ENCODE results near the gene SLC31A1. TPM values are rescaled to one million over a fixed set of nuclear protein-coding genes. Genes with fewer than 3 reads are reported as not detected.

Gene SLC31A1
- total and polyA plus RNA-seq, 2 of the 8 experiments (the other 6 are each of a cell fraction or from before 2014, with no cell fraction given) = 23.9 to 40.8 TPM

DNA sequence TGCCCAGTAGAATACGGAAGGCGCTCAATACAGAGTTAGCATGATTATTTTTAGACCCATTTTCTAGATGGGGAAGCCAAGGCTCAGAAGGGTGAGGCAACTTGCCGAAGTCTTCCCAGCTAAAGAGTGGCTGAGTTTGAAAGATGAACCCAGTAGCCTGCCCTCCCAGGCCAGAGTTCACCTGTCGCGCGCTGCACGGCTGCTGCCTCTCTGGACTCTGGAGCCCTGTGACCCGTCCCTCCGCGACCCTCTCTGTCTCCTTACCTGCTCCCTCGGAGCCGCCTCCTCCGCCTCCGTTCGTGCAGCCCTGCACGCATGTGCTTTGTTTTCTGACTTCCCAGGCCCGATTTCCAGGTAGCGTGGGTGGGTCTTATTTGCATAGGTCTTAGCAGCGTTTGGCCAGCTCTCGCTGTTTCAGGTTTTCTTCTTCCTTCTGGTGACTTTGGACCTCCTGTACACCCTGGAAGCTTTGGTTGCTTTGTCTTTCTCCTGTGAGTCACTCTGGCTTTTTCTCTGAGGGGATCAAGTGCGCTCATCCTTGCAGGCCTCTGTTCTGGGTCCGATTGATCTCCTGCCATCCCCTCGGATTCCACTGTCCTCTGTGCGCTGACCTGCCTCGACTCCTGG is 81.6 kb downstream of the SLC31A1 start, which contains the start of gene RNF183:
Gene RNF183 (minus strand): TSS at position 585 of the 627 bp plus-strand sequence. CDS start 5,192 bp downstream, outside the sequence.
- TF ChIP-seq KDM4A (IDR thresholded peaks at IDR 0.05; ENCODE audit: low read depth, low read length, severe bottlenecking) (no peak), KDM1A (IDR thresholded peaks at IDR 0.05; ENCODE audit: borderline replicate concordance, low read length) (peak; percentile 33; the same call in 1 of the 2 replicates)
- H3K56ac ChIP-seq (replicated peaks; ENCODE audit: insufficient read length, low read depth, low read length) = no peak within 1 kb of the TSS
- H3K79me1 ChIP-seq (ENCODE audit: low read depth, low read length) = no peaks in the 10 kb centered on the region
- no peaks in the 10 kb centered on the region for H3K36me3 ChIP-seq (ENCODE audit: control insufficient read depth in 2 of 4, insufficient read depth in 4 of 4, low read length in 3 of 4)
- no peaks in the 10 kb centered on the region for H3K9me3 ChIP-seq (ENCODE audit: insufficient read depth in 2 of 2, low read depth in 1 of 2, low read length in 1 of 2)
- H3K18ac ChIP-seq (ENCODE audit: extremely low read depth, low read length) = no peak within 1 kb of the TSS; the same call in 1 of the 2 replicates
- no peak within 1 kb of the TSS for H3K4me2 ChIP-seq (ENCODE audit: insufficient read depth in 1 of 2, low read depth in 2 of 2, low read length in 2 of 2)
- H2BK15ac ChIP-seq (ENCODE audit: low read length) = no peak within 1 kb of the TSS
- no peak within 1 kb of the TSS for H2BK5ac ChIP-seq (ENCODE audit: low read depth, low read length)
- H4K5ac ChIP-seq (ENCODE audit: insufficient read length, low read depth, low read length) = no peak within 1 kb of the TSS
- no peak within 1 kb of the TSS for H2BK120ac ChIP-seq (replicated peaks; ENCODE audit: low read depth, low read length)
- no peaks in the 10 kb centered on the region for H3K79me2 ChIP-seq (ENCODE audit: control insufficient read depth in 1 of 2, insufficient read depth in 2 of 2, low read length in 2 of 2)
- no peak within 1 kb of the TSS for H3K27ac ChIP-seq (ENCODE audit: low read depth, low read length)
- FAIRE-seq (no peak), DNase-seq (ENCODE audit: low read depth in 1 of 2, low spot score in 2 of 2) (no peak)
- H2AFZ ChIP-seq (ENCODE audit: low read length) = peak within 1 kb of the TSS; percentile 84
- no peak within 1 kb of the TSS for H3K4me3 ChIP-seq (ENCODE audit: extremely low read depth in 1 of 4, insufficient read depth in 2 of 4, low read depth in 3 of 4, low read length in 4 of 4)
- H3K23ac ChIP-seq (ENCODE audit: insufficient read length) = no peak within 1 kb of the TSS
- H3K9ac ChIP-seq (replicated peaks in 1 of 4; ENCODE audit: extremely low read depth in 1 of 4, low read depth in 3 of 4, low read length in 3 of 4) = no peak within 1 kb of the TSS
- H3K14ac ChIP-seq (ENCODE audit: insufficient read length) = no peak within 1 kb of the TSS
- no peaks in the 10 kb centered on the region for H4K20me1 ChIP-seq (replicated peaks in 1 of 2; ENCODE audit: control insufficient read depth in 1 of 2, insufficient read depth in 2 of 2, low read length in 2 of 2)
- H4K91ac ChIP-seq (replicated peaks; ENCODE audit: insufficient read length, low read length) = no peak within 1 kb of the TSS
- POLR2A ChIA-PET (ENCODE audit: partially characterized antibody) = interaction anchor here (1.6 kb wide), 1 partner anchor 107 kb away, joined by 7 read pairs; the partner anchor contains the start of genes C9orf43 and POLE3
- H3K4me1 ChIP-seq (replicated peaks in 1 of 4; ENCODE audit: control insufficient read depth in 3 of 4, insufficient read depth in 4 of 4, low read length in 3 of 4) = 0 out of 7 replicates have a peak, but pooled peaks cover 0 to 4% (median 0%) of the 10 kb centered on the region in 4 experiments
- no peak within 1 kb of the TSS for H2AK5ac ChIP-seq (ENCODE audit: low read depth, low read length)
- H3K23me2 ChIP-seq (ENCODE audit: low read depth, low read length) = no peaks in the 10 kb centered on the region
- CTCF ChIA-PET (ENCODE audit: partially characterized antibody) = interaction anchor here (0.6 to 1.0 kb wide), 2 partner anchors 15 to 455 kb away, joined by 4 read pairs; no protein-coding TSS in a partner anchor
- peaks cover 0 to 2% (median 0%) of the 10 kb centered on the region in 4 experiments; a peak in 1 of 7 replicates for H3K27me3 ChIP-seq (replicated peaks in 1 of 4; ENCODE audit: control insufficient read depth in 3 of 4, extremely low read depth in 1 of 4, insufficient read depth in 3 of 4, low read length in 3 of 4)
- no peak within 1 kb of the TSS for H2BK12ac ChIP-seq (ENCODE audit: low read depth, low read length)
- H3K4ac ChIP-seq (replicated peaks; ENCODE audit: insufficient read length, low read depth, low read length) = no peak within 1 kb of the TSS
- no peak within 1 kb of the TSS for H2BK20ac ChIP-seq (ENCODE audit: low read length)
- H4K8ac ChIP-seq (ENCODE audit: extremely low read depth, insufficient read depth, low read length) = no peak within 1 kb of the TSS
- WGBS, 2 experiments (ENCODE audit: extremely low coverage in 1 of 2, insufficient coverage in 1 of 2, insufficient read length in 1 of 2, insufficient replicate concordance in 2 of 2, low coverage in 1 of 2, low lambda C conversion rate in 2 of 2, missing lambda C conversion rate in 1 of 2) = 88% methylated on average over 25 of the region's 25 CpGs; no CpG with 5 or more reads in 1 of the 2 experiments
